DMS114 treated with DMSO at 0.1 percent for 48 hours (cell line): Measurements from ENCODE around the gene AAGAB.

Experiments
- DNase-seq: peaks from one replicate; lab custom pipeline; 2025; ENCODE audit not compliant: unreplicated experiment; lab: John Stamatoyannopoulos, UW

AAGAB gene

GRCh38 chr15:67212684-67213367 lies 41.6 kb downstream of the AAGAB start:
- DNase-seq: no peak

- no peak for DNase-seq
Observed at GRCh38 chr15:67210555-67211168, 43.8 kb downstream of the AAGAB start.

GRCh38 chr15:67208396-67208795 lies 46.1 kb downstream of the AAGAB start:
- DNase-seq: no peak

GRCh38 chr15:67207555-67208207 lies 46.8 kb downstream of the AAGAB start:
- no peak for DNase-seq

GRCh38 chr15:67202991-67203390 lies 51.5 kb downstream of the AAGAB start:
- no peak for DNase-seq

GRCh38 chr15:67202091-67202490 lies 52.4 kb downstream of the AAGAB start:
- DNase-seq: no peak

GRCh38 chr15:67201136-67201535 lies 53.3 kb downstream of the AAGAB start:
- DNase-seq: no peak

- no peak for DNase-seq
Observed at GRCh38 chr15:67199881-67200763, 54.3 kb downstream of the AAGAB start.

- no peak for DNase-seq
Observed at GRCh38 chr15:67199391-67199790, 55.1 kb downstream of the AAGAB start.

GRCh38 chr15:67198157-67198754 lies 56.2 kb downstream of the AAGAB start:
- no peak for DNase-seq

- no peak for DNase-seq
Observed at GRCh38 chr15:67197364-67197695, 57.1 kb downstream of the AAGAB start.

- no peak for DNase-seq
Observed at GRCh38 chr15:67196672-67197363, 57.6 kb downstream of the AAGAB start.

- DNase-seq: no peak
Observed at GRCh38 chr15:67196222-67196621, 58.2 kb downstream of the AAGAB start.

- no peak for DNase-seq
Observed at GRCh38 chr15:67195305-67195704, 59.2 kb downstream of the AAGAB start.

GRCh38 chr15:67194171-67195114 lies 60.0 kb downstream of the AAGAB start:
- no peak for DNase-seq

GRCh38 chr15:67193223-67193990 lies 61.1 kb downstream of the AAGAB start:
- no peak for DNase-seq

- no peak for DNase-seq
Observed at GRCh38 chr15:67192185-67192820, 62.2 kb downstream of the AAGAB start.

- DNase-seq: no peak
Observed at GRCh38 chr15:67190813-67191212, 63.6 kb downstream of the AAGAB start.
